GM23248 (cell line): Measurements from ENCODE around the gene SLC4A1AP. TPM values are rescaled to one million over a fixed set of nuclear protein-coding genes. Genes with fewer than 3 reads are reported as not detected.

ENCODE experiments used
- DNase-seq: peaks from one replicate; pipeline ENCODE4 v3.0.0-alpha.2; 2015
- H2AFZ ChIP-seq: fragments of 200-600 bp; sonication (generic); 2 replicates; pipeline ENCODE4 v1.6.1; 2016; ENCODE audit warnings: antibody characterized with exemption
- H3F3A ChIP-seq: fragments of 200-600 bp; sonication (generic); 2 replicates; pipeline ENCODE4 v1.6.1; 2016; ENCODE audit warnings: mild to moderate bottlenecking, antibody characterized with exemption, mixed run types; ENCODE audit not compliant: insufficient read depth
- H3K27ac ChIP-seq: fragments of 200-600 bp; sonication (generic); 2 replicates; pipeline ENCODE4 v1.5.1; 2016; ENCODE audit warnings: mild to moderate bottlenecking
- H3K27me3 ChIP-seq: fragments of 200-600 bp; sonication (generic); replicated peaks from 2 replicates; pipeline ENCODE4 v1.6.1; 2016; ENCODE audit warnings: mild to moderate bottlenecking; ENCODE audit not compliant: insufficient read depth
- H3K36me3 ChIP-seq: fragments of 200-600 bp; sonication (generic); 2 replicates; pipeline ENCODE4 v1.6.1; 2016; ENCODE audit warnings: low read depth, mild to moderate bottlenecking
- H3K4me1 ChIP-seq: fragments of 200-600 bp; sonication (generic); 2 replicates; pipeline ENCODE4 v1.6.1; 2016; ENCODE audit warnings: mild to moderate bottlenecking; ENCODE audit not compliant: insufficient read depth
- H3K4me2 ChIP-seq: fragments of 200-600 bp; sonication (generic); one replicate; pipeline ENCODE4 v1.6.1; 2016; ENCODE audit warnings: mild to moderate bottlenecking; ENCODE audit not compliant: unreplicated experiment
- H3K4me3 ChIP-seq: fragments of 200-600 bp; sonication (generic); 2 replicates; pipeline ENCODE4 v1.5.1; 2016; ENCODE audit warnings: mild to moderate bottlenecking
- H3K79me2 ChIP-seq: fragments of 200-600 bp; sonication (generic); 2 replicates; pipeline ENCODE4 v1.6.1; 2016; ENCODE audit warnings: mild to moderate bottlenecking; ENCODE audit not compliant: insufficient read depth
- H3K9ac ChIP-seq: fragments of 200-600 bp; sonication (generic); 2 replicates; pipeline ENCODE4 v1.6.1; 2016; ENCODE audit warnings: mild to moderate bottlenecking
- H3K9me2 ChIP-seq: fragments of 200-600 bp; sonication (generic); 2 replicates; pipeline ENCODE4 v1.6.1; 2016; ENCODE audit warnings: mixed run types, mild to moderate bottlenecking, moderate library complexity; ENCODE audit not compliant: insufficient read depth
- H3K9me3 ChIP-seq: fragments of 200-600 bp; sonication (generic); one replicate; pipeline ENCODE4 v1.6.1; 2017; ENCODE audit warnings: low read depth
- H4K20me1 ChIP-seq: fragments of 200-600 bp; sonication (generic); 2 replicates; pipeline ENCODE4 v1.6.0; 2016; ENCODE audit not compliant: insufficient read depth
- EZH2 ChIP-seq: fragments of 200-600 bp; sonication (generic); IDR thresholded peaks from 2 replicates; pipeline ENCODE4 v1.6.1; 2018; ENCODE audit warnings: antibody characterized with exemption, mild to moderate bottlenecking; ENCODE audit not compliant: insufficient read depth, poor library complexity, severe bottlenecking
- EZH2phosphoT487 ChIP-seq: fragments of 200-600 bp; sonication (generic); IDR thresholded peaks from 2 replicates; pipeline ENCODE4 v1.6.1; 2018; ENCODE audit warnings: antibody characterized with exemption, moderate library complexity, mild to moderate bottlenecking, low read depth; ENCODE audit not compliant: insufficient read depth
- WGBS, 2 experiments: methylation state at CpG; one replicate each; pipeline ENCODE4 v1.1.6; 2015 to 2017; ENCODE audit warnings: low lambda C conversion rate in 2 of 2, low coverage in 1 of 2; ENCODE audit errors: missing lambda C conversion rate in 2 of 2; 5-methylcytosine and 5-hydroxymethylcytosine counted together
- in situ Hi-C: fragments of 300-500 bp; cut with MboI; formaldehyde crosslinking; loops from 2 replicates; pipeline ENCODE4 v1.15.0; 2020
- polyA plus RNA-seq: library from polyadenylated mRNA; unstranded; fragments of >200 nt; fragmentation: Nextera tagmentation; extraction: Ambion mirVana; gene quantifications from 2 replicates; pipeline ENCODE4 v1.2.1, GENCODE V29; 2016
- total RNA-seq: library from RNA; depleted of rRNA; stranded (reverse); fragments of >200 nt; shearing (Covaris generic); gene quantifications from 2 replicates; pipeline ENCODE4 v1.2.3, GENCODE V29; 2014

Gene SLC4A1AP
- total and polyA plus RNA-seq, 2 experiments from 2014 or later = 22.4 to 23.9 TPM

- Histone ChIP-seq H3K36me3 (no peaks in the 10 kb centered on the region), H3K4me3 (no peak overlapping the region), H3K27me3 (no peaks in the 10 kb centered on the region), H4K20me1 (no peaks in the 10 kb centered on the region), H2AFZ (no peak overlapping the region), H3K9me2 (no peaks in the 10 kb centered on the region), H3K79me2 (no peaks in the 10 kb centered on the region), H3K4me1 (peaks cover 40% of the 10 kb centered on the region), H3K4me2 (no peak overlapping the region), H3K9ac (no peak overlapping the region), H3K27ac (no peak overlapping the region), H3K9me3 (no peaks in the 10 kb centered on the region), H3F3A (peaks cover 14% of the 10 kb centered on the region; the same call in 1 of the 2 replicates)
- DNase-seq = no peak
- in situ Hi-C loops = no loop called here
- TF ChIP-seq EZH2 (no peak), EZH2phosphoT487 (no peak)
- 89 to 93% methylated on average over 2 of the region's 2 CpGs for WGBS, 2 experiments
Observed at GRCh38 chr2:27721884-27722485, 58.3 kb downstream of the SLC4A1AP start.

DNA sequence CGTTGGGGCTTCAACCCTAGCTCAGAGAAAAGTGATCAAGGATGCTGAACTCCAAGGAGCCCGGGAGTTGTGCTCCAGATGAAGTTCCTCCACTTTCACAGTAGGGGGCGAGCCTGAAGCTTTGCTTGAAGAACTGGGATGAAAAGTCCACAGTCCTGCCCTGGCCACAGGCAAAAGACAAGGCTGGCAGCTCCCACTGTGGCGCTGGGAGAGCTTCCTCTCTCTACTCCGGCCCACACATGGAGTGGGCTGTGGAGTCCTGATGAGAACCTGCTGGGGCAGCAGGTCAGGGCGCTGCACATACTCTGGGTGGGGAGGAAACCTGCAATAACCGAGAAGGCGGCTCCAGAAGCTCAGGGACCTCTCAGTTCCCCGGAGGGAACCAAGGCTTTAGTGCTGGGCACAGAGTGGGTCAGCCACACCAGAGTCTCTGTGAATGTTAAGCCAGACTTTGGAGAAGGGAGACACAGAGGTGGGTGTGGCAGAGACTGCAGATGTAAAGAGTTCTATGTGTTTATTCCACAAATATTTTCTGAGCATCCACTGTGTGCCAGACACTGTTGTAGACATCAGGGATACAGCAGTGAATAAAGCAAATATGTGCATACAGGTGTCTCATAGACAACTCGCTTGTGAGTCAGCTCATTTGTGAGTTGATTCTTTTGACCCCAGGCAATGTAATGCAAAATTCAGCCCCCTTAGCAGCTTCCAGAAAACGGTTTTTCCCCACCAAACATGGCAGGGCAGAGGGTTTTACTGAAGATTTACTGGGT lies 59.9 kb downstream of the SLC4A1AP start:
- no peaks in the 10 kb centered on the region for H4K20me1 ChIP-seq
- H3K9me2 ChIP-seq = no peaks in the 10 kb centered on the region
- 27% methylated on average over 11 of the region's 11 CpGs for WGBS, 2 experiments
- no peaks in the 10 kb centered on the region for H3K9me3 ChIP-seq
- DNase-seq = peak; percentile 91
- H3K27me3 ChIP-seq = no peaks in the 10 kb centered on the region
- H3K4me3 ChIP-seq = no peak overlapping the region
- H3K4me1 ChIP-seq = peaks cover 35% of the 10 kb centered on the region
- peaks cover 9% of the 10 kb centered on the region; the same call in 1 of the 2 replicates for H3F3A ChIP-seq
- TF ChIP-seq EZH2phosphoT487 (no peak), EZH2 (no peak)
- H3K27ac ChIP-seq = no peak overlapping the region
- H3K9ac ChIP-seq = no peak overlapping the region
- peak overlapping the region; percentile 18 for H3K4me2 ChIP-seq
- H3K79me2 ChIP-seq = no peaks in the 10 kb centered on the region
- no peaks in the 10 kb centered on the region for H3K36me3 ChIP-seq
- in situ Hi-C loops = no loop called here
- H2AFZ ChIP-seq = peak overlapping the region; percentile 73

DNA sequence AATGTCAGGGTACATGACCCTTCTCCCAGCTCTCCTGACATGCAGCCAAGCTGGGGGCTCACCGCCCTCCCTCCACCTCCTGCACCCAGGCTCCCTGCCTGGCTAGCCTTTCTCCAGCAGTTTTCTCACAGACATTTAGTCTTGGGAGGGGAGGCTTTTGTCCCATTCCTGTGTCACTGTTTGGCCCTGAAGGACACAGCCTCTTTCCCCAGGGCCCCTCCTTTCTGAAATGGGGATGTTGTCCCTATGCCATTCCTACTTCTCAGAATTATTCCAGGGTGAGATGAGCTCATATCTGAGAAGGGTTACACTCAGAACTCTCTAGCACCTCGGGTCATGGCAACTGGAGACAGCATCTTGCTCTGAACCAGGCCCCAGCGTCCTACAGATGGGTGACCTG lies 60.5 kb downstream of the SLC4A1AP start:
- Histone ChIP-seq H3K9me2 (no peaks in the 10 kb centered on the region), H3K36me3 (no peaks in the 10 kb centered on the region), H3K4me2 (no peak overlapping the region), H3K9ac (no peak overlapping the region), H3F3A (peaks cover 8% of the 10 kb centered on the region; the same call in 1 of the 2 replicates), H4K20me1 (no peaks in the 10 kb centered on the region), H3K4me3 (no peak overlapping the region), H3K4me1 (peaks cover 35% of the 10 kb centered on the region), H3K79me2 (no peaks in the 10 kb centered on the region), H3K27ac (no peak overlapping the region), H3K27me3 (no peaks in the 10 kb centered on the region), H2AFZ (peak overlapping the region; percentile 2), H3K9me3 (no peaks in the 10 kb centered on the region)
- in situ Hi-C loops = no loop called here
- 65 to 77% methylated on average over 3 of the region's 3 CpGs for WGBS, 2 experiments
- TF ChIP-seq EZH2 (no peak), EZH2phosphoT487 (no peak)
- no peak for DNase-seq

GRCh38 chr2:27724905-27725701 lies 61.4 kb downstream of the SLC4A1AP start:
- 20 to 29% methylated on average over 5 of the region's 5 CpGs for WGBS, 2 experiments
- no peak overlapping the region for H3K4me3 ChIP-seq
- no peak overlapping the region for H3K9ac ChIP-seq

More at GRCh38 chr2:27724905-27725701, 61.4 kb downstream of the SLC4A1AP start:
- no peaks in the 10 kb centered on the region for H3K79me2 ChIP-seq
- no peaks in the 10 kb centered on the region for H3K9me2 ChIP-seq
- H3K27me3 ChIP-seq = no peaks in the 10 kb centered on the region
- in situ Hi-C loops = no loop called here
- TF ChIP-seq EZH2phosphoT487 = no peak
- no peak for TF ChIP-seq EZH2
- no peaks in the 10 kb centered on the region for H3K9me3 ChIP-seq
- peaks cover 27% of the 10 kb centered on the region for H3K4me1 ChIP-seq
- peak overlapping the region; percentile 2 for H2AFZ ChIP-seq
- H4K20me1 ChIP-seq = no peaks in the 10 kb centered on the region
- H3K4me2 ChIP-seq = peak overlapping the region; percentile 19
- no peaks in the 10 kb centered on the region for H3K36me3 ChIP-seq
- peak; percentile 72 for DNase-seq
- no peaks in the 10 kb centered on the region; the same call in 1 of the 2 replicates for H3F3A ChIP-seq
- H3K27ac ChIP-seq = no peak overlapping the region
